ENCODE measurements around the gene GLB1L2.

Gene GLB1L2

DNA sequence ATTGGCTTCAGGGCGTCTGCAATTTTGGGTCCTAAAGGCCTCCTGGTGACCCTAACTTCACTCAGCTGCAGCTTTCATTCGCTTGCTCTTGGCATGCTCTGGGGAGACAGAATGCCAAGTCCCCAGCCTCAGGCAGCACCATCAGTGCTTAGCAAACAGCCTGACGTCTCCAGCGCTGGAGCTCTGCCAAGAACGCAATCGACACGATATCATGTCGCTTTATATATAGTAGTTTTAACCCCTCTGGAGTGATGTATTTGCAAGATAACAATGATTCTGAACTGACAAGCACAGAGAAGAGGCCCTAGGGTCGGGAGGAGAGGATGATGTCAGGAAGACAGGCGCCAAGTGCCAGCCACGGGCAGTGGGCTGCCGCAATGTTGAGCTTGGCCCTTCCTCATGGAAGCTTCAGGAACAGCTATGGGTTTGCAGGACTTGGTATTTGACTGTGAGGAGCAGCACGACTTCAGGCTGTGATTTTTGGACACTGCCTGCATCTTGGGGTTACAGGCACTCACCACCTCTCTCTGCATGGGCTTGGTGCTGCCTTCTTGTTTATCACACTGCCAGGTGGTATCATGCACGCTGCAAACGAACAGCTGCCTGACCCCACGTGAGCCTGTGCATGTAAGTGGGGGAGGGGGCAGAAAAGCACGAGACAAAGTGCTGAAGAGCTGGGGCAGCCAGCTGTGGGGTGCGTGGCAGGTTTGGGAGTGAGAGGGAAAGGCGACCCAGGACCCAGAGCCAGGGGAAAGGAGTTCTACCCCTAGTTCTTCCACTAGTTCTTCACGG, 54.2 kb downstream of the GLB1L2 start:
- TF ChIP-seq POLR2AphosphoS5 (IDR thresholded peaks at IDR 0.05; ENCODE audit: low read depth, low read length) (no peak), PAX5 (IDR thresholded peaks at IDR 0.05; ENCODE audit: insufficient read depth, low read length, severe bottlenecking) (no peak), TAF1 (IDR thresholded peaks at IDR 0.05; ENCODE audit: low read depth, low read length) (no peak), POU2F2 (IDR thresholded peaks at IDR 0.05; ENCODE audit: low read depth, low read length) (no peak), SPI1 (IDR thresholded peaks at IDR 0.05; ENCODE audit: low read depth, low read length) (no peak), POLR2A (IDR thresholded peaks at IDR 0.05; ENCODE audit: low read depth, low read length) (no peak)
- no peak for FAIRE-seq

DNA sequence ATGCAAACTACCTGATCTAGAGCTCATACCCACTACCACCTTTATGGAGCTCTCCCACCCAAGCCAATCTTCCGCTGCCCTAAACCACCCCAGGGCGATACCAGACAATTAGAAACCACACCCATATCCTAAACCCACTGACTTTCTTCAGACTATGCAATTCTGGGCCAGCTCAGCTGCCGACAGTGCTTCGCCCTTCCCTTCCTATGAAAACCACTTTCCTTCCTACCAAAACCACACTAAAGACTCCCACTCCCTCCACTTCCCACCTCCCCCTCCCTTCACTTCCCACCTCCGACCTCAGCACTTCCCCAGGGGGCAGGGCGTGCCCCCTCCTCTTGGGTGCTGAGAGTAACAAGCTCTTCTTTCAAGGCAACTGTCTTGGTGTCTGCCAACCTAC, 55.2 kb downstream of the GLB1L2 start:
- DNase-seq (ENCODE audit: insufficient read length, low spot score) (no peak), FAIRE-seq (no peak)
- TF ChIP-seq TAF1 (IDR thresholded peaks at IDR 0.05; ENCODE audit: low read depth, low read length) (no peak), POU2F2 (IDR thresholded peaks at IDR 0.05; ENCODE audit: low read depth, low read length) (no peak), PAX5 (IDR thresholded peaks at IDR 0.05; ENCODE audit: insufficient read depth, low read length, severe bottlenecking) (no peak), SPI1 (IDR thresholded peaks at IDR 0.05; ENCODE audit: low read depth, low read length) (no peak), POLR2AphosphoS5 (IDR thresholded peaks at IDR 0.05; ENCODE audit: low read depth, low read length) (no peak)

More for the DNA sequence above, 54.2 kb downstream of the GLB1L2 start:
- no peak for DNase-seq (ENCODE audit: insufficient read length, low spot score)

DNA sequence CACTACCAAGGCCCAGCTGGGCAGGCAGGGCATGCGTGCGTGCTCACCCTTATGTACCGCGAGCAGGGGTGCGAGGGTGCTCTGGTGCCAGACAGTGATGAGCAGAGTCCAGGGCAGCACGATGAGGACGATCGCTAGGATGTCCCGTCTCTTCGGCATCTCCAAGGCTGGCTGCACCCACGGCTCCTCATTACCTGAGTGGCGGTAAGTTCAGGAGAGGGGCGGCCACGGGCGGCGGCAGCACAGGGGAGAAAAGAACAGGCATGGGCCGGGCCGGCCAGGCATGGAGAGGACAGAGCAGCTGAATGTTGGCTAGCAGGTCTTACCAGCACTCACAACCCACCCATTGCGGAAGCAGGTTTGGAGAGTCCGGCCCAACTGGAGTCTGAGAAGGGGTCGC, 55.7 kb downstream of the GLB1L2 start:
- no peak for TF ChIP-seq PAX5 (IDR thresholded peaks at IDR 0.05; ENCODE audit: insufficient read depth, low read length, severe bottlenecking)
- no peak for TF ChIP-seq TAF1 (IDR thresholded peaks at IDR 0.05; ENCODE audit: low read depth, low read length)
- TF ChIP-seq SPI1 (IDR thresholded peaks at IDR 0.05; ENCODE audit: low read depth, low read length): no peak
- TF ChIP-seq POLR2AphosphoS5 (IDR thresholded peaks at IDR 0.05; ENCODE audit: low read depth, low read length): no peak
- no peak for TF ChIP-seq POU2F2 (IDR thresholded peaks at IDR 0.05; ENCODE audit: low read depth, low read length)
- no peak for TF ChIP-seq POLR2A (IDR thresholded peaks at IDR 0.05; ENCODE audit: low read depth, low read length)
- DNase-seq (ENCODE audit: insufficient read length, low spot score): no peak
- no peak for FAIRE-seq

DNA sequence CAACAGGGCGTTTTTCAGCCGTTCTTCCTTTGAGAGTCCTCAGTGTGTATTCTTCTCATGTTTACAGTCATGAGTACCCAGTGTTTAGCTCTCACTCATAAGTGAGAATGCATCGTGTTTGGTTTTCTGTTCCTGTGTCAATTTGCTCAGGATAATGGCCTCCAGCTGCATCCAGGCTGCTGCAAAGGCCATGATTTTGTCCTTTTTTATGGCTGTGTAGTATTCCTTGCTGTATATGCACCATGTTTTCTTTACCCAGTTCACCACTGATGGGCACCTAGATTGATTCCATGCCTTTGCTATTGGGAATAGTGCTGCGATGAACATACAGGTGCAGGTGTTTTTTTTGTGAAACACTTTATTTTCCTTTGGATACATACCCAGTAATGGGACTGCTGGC, 56.8 kb downstream of the GLB1L2 start:
- no peak for TF ChIP-seq SPI1 (IDR thresholded peaks at IDR 0.05; ENCODE audit: low read depth, low read length)
- TF ChIP-seq PAX5 (IDR thresholded peaks at IDR 0.05; ENCODE audit: insufficient read depth, low read length, severe bottlenecking): no peak
- no peak for TF ChIP-seq POLR2A (IDR thresholded peaks at IDR 0.05; ENCODE audit: low read depth, low read length)
- no peak for TF ChIP-seq POU2F2 (IDR thresholded peaks at IDR 0.05; ENCODE audit: low read depth, low read length)
- no peak for TF ChIP-seq POLR2AphosphoS5 (IDR thresholded peaks at IDR 0.05; ENCODE audit: low read depth, low read length)
- TF ChIP-seq TAF1 (IDR thresholded peaks at IDR 0.05; ENCODE audit: low read depth, low read length): no peak
- DNase-seq (ENCODE audit: insufficient read length, low spot score) (no peak), FAIRE-seq (no peak)

DNA sequence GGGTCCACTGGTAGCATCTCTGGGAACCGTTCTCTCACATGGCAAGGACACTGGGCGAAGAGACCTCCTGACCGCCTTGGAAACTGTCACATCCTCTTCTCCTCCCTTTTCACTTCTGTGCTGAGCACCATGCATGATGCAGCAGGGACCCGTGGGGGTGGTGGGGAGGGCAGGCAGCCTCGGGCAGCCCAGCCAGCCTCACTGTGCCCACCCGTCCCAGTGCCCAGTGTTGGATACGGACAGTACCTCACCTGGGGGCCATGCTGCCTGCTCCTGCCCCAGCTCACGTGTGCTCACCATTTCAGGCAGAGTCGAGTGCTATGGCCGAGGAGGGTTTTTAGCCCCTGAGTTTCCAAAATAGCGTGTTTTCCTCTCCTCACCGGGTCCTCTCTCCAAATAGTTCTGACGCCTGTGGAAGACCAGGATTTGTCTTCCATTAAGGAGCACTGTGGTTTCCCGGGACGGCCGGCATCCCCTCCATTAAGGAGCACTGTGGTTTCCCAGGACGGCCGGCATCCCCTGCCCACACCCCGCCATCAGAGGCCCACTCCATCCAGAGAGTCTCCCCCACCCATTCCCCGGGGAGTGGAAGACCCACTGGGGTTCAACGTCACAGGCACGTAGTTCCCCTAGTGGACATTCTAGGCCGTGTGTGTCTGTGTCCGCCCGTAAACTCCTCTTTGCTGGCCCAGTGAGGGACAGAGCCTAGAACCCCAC, 57.8 kb downstream of the GLB1L2 start:
- DNase-seq (ENCODE audit: insufficient read length, low spot score): no peak

DNA sequence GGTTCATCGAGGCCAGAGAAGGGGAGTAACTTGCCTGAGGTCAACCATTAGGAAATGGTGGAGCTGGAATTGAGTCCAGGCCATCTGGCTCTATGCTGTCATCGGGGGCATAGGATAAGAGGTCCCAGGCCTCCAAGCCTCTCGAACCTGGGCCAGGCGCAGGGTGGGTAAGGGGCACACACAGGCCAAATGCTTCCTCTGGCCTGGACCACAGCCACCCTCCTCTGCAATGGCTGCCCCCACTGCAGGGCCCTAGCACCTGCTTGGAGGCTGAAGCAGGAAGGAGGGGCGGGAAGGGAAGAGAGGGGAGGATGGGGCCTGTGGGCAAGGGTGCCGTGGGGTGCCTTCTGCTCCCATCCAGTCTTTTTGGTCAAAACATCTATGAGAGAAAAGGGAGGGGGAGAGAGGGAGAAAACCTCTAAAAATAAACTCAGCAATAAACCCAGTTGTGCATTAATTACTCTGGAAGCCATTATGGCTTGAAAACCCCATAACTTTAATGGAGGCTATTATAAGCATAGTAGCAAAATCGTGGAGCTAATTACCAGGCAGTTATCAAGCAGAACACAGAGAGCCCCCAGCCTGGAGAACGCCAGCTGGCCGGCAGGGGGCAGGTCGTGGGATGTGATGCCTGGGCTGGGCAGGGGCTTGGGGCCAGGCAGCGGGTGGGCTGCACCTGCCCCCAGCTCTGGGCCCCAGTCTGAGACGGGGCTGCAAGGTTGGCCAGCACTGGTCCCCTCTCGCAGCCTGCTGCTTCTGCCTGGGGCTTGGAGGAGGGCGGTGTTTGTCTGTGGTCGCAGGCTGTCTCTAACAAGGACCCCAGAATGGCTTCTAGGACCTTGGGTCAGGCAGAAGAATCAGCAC, 59.1 kb downstream of the GLB1L2 start:
- DNase-seq (ENCODE audit: insufficient read length, low spot score) (no peak), FAIRE-seq (no peak)
- TF ChIP-seq POLR2AphosphoS5 (IDR thresholded peaks at IDR 0.05; ENCODE audit: low read depth, low read length) (no peak), POU2F2 (IDR thresholded peaks at IDR 0.05; ENCODE audit: low read depth, low read length) (no peak), POLR2A (IDR thresholded peaks at IDR 0.05; ENCODE audit: low read depth, low read length) (no peak), PAX5 (IDR thresholded peaks at IDR 0.05; ENCODE audit: insufficient read depth, low read length, severe bottlenecking) (no peak), SPI1 (IDR thresholded peaks at IDR 0.05; ENCODE audit: low read depth, low read length) (no peak), TAF1 (IDR thresholded peaks at IDR 0.05; ENCODE audit: low read depth, low read length) (no peak)

More for the DNA sequence above, 57.8 kb downstream of the GLB1L2 start:
- FAIRE-seq: no peak
- TF ChIP-seq SPI1 (IDR thresholded peaks at IDR 0.05; ENCODE audit: low read depth, low read length): no peak
- TF ChIP-seq TAF1 (IDR thresholded peaks at IDR 0.05; ENCODE audit: low read depth, low read length): no peak
- no peak for TF ChIP-seq PAX5 (IDR thresholded peaks at IDR 0.05; ENCODE audit: insufficient read depth, low read length, severe bottlenecking)
- TF ChIP-seq POLR2A (IDR thresholded peaks at IDR 0.05; ENCODE audit: low read depth, low read length): no peak
- TF ChIP-seq POU2F2 (IDR thresholded peaks at IDR 0.05; ENCODE audit: low read depth, low read length): no peak
- TF ChIP-seq POLR2AphosphoS5 (IDR thresholded peaks at IDR 0.05; ENCODE audit: low read depth, low read length): no peak

DNA sequence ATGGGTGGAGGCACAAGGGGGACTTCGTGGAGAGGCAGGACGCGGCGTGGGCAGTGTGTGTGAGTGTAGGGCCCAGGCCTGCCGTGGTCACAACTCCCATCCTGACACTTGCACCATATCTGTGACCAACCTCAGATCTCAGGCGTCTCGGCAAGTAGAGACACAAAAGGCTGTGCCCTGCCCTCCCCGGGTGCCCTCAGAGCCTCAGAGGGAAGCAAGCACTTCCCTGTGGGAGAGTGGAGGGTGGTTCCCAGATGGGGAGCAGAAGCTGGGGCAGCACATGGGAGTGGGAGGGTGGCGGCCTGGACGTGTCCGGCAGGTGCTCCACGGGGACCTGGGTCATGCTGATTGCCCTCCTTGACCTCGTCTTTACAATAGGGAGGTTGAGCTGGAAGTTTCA, 59.9 kb downstream of the GLB1L2 start:
- FAIRE-seq (no peak), DNase-seq (ENCODE audit: insufficient read length, low spot score) (no peak)
- no peak for TF ChIP-seq TAF1 (IDR thresholded peaks at IDR 0.05; ENCODE audit: low read depth, low read length)
- TF ChIP-seq POLR2AphosphoS5 (IDR thresholded peaks at IDR 0.05; ENCODE audit: low read depth, low read length): no peak

DNA sequence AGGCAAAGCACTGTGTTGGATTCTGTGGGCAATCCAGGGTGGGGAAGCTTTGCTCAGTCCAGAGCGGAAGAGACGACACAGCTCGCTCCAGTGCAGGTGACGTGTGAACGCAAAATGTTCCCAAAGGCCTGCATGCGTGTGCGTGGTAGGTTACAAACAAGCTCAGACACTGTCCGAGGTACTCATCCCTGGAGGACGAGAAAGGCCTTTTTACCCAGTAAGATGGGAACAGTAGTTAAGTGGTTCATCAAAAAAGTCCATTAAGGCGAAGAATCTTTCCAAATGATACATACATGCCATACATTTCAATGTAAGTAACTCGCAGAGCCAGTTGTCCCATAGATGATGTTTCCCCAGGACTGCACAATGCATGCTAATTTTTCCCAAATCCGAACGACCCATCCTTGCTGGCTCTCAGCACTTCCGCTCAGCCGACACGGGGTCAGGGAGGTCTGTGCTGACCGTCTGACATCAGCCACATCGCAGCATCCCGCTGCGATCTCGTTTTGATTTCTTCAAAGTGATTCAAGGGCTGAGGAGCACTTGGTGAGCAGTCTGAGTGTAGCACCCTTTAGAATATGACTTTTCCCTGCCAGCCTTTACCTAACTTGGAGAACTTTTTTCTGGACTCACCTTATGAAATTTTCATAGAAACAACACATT, 61.3 kb downstream of the GLB1L2 start:
- DNase-seq (ENCODE audit: insufficient read length, low spot score) (no peak), FAIRE-seq (no peak)
- no peak for TF ChIP-seq SPI1 (IDR thresholded peaks at IDR 0.05; ENCODE audit: low read depth, low read length)
- no peak for TF ChIP-seq POLR2AphosphoS5 (IDR thresholded peaks at IDR 0.05; ENCODE audit: low read depth, low read length)
- TF ChIP-seq POU2F2 (IDR thresholded peaks at IDR 0.05; ENCODE audit: low read depth, low read length): no peak
- TF ChIP-seq POLR2A (IDR thresholded peaks at IDR 0.05; ENCODE audit: low read depth, low read length): no peak
- TF ChIP-seq PAX5 (IDR thresholded peaks at IDR 0.05; ENCODE audit: insufficient read depth, low read length, severe bottlenecking): no peak
- TF ChIP-seq TAF1 (IDR thresholded peaks at IDR 0.05; ENCODE audit: low read depth, low read length): no peak
